ENCODE measurements around the gene CDSN.

Gene CDSN

GRCh38 chr6:31113861-31114540 is 6.2 kb downstream of the CDSN start:
- peak overlapping the region; percentile 15 for H3K27ac ChIP-seq
- TF ChIP-seq CTCF (conservative IDR thresholded peaks at IDR 0.05) (no peak), ZFX (IDR thresholded peaks at IDR 0.05) (no peak)

GRCh38 chr6:31112478-31112877 is 7.8 kb downstream of the CDSN start, which contains the start of gene C6orf15:
Gene C6orf15 (minus strand): TSS chr6:31112575. CDS start chr6:31112555, 20 bp downstream.
- TF ChIP-seq CTCF (conservative IDR thresholded peaks at IDR 0.05) (no peak), ZFX (IDR thresholded peaks at IDR 0.05) (no peak)
- H3K27ac ChIP-seq, result no peak within 1 kb of the TSS

GRCh38 chr6:31111712-31112111 is 8.5 kb downstream of the CDSN start:
- H3K27ac ChIP-seq, result no peak overlapping the region
- TF ChIP-seq ZFX (IDR thresholded peaks at IDR 0.05), result no peak
- no peak for TF ChIP-seq CTCF (conservative IDR thresholded peaks at IDR 0.05)

- TF ChIP-seq CTCF (conservative IDR thresholded peaks at IDR 0.05) (no peak), ZFX (IDR thresholded peaks at IDR 0.05) (no peak)
- no peak overlapping the region for H3K27ac ChIP-seq
These were observed 9.2 kb downstream of the CDSN start for GRCh38 chr6:31110825-31111582.

GRCh38 chr6:31107052-31107451 is 13.2 kb downstream of the CDSN start:
- no peak for TF ChIP-seq ZFX (IDR thresholded peaks at IDR 0.05)
- H3K27ac ChIP-seq, result no peak overlapping the region

GRCh38 chr6:31103136-31103535 is 17.1 kb downstream of the CDSN start:
- TF ChIP-seq CTCF (conservative IDR thresholded peaks at IDR 0.05) (no peak), ZFX (IDR thresholded peaks at IDR 0.05) (no peak)
- no peak overlapping the region for H3K27ac ChIP-seq

- no peak for TF ChIP-seq ZFX (IDR thresholded peaks at IDR 0.05)
- TF ChIP-seq CTCF (conservative IDR thresholded peaks at IDR 0.05), result no peak
- H3K27ac ChIP-seq, result no peak overlapping the region
These were observed 21.8 kb downstream of the CDSN start for GRCh38 chr6:31098449-31098938.
